HL-60/S4 (cell line): ENCODE data around the gene FAIM2.

Experiments
- in situ Hi-C: fragments of 300-500 bp; cut with MboI; formaldehyde crosslinking; loops from 2 replicates; pipeline ENCODE4 v1.14.3; 2022; ENCODE audit warnings: low sequenced_read_pairs

FAIM2 gene

GRCh38 chr12:49899921-49900320, 3.8 kb downstream of the FAIM2 start:
- in situ Hi-C loops = no loop called here

- in situ Hi-C loops = no loop called here
Measured at GRCh38 chr12:49899286-49899843, 4.3 kb downstream of the FAIM2 start.

- in situ Hi-C loops = no loop called here
Measured at GRCh38 chr12:49897276-49897675, 6.4 kb downstream of the FAIM2 start.

GRCh38 chr12:49895773-49896172, 7.9 kb downstream of the FAIM2 start:
- in situ Hi-C loops = no loop called here

GRCh38 chr12:49894751-49895148, 8.9 kb downstream of the FAIM2 start:
- in situ Hi-C loops = no loop called here

- in situ Hi-C loops = no loop called here
Measured at GRCh38 chr12:49893753-49894750, 9.6 kb downstream of the FAIM2 start.

- in situ Hi-C loops = no loop called here
Measured at GRCh38 chr12:49892732-49893317, 10.9 kb downstream of the FAIM2 start.

GRCh38 chr12:49892084-49892731, 11.5 kb downstream of the FAIM2 start:
- in situ Hi-C loops = no loop called here

GRCh38 chr12:49891476-49891875, 12.2 kb downstream of the FAIM2 start:
- in situ Hi-C loops = no loop called here

- in situ Hi-C loops = no loop called here
Measured at GRCh38 chr12:49891012-49891411, 12.7 kb downstream of the FAIM2 start.

- in situ Hi-C loops = no loop called here
Measured at GRCh38 chr12:49890096-49890461, 13.6 kb downstream of the FAIM2 start.

GRCh38 chr12:49889361-49890095, 14.2 kb downstream of the FAIM2 start:
- in situ Hi-C loops = no loop called here

GRCh38 chr12:49888461-49889151, 15.1 kb downstream of the FAIM2 start:
- in situ Hi-C loops = no loop called here

GRCh38 chr12:49887536-49888401, 15.9 kb downstream of the FAIM2 start:
- in situ Hi-C loops = no loop called here

- in situ Hi-C loops = no loop called here
Measured at GRCh38 chr12:49887091-49887490, 16.6 kb downstream of the FAIM2 start.

- in situ Hi-C loops = no loop called here
Measured at GRCh38 chr12:49885663-49886461, 17.8 kb downstream of the FAIM2 start.

- in situ Hi-C loops = no loop called here
Measured at GRCh38 chr12:49885118-49885517, 18.6 kb downstream of the FAIM2 start.

GRCh38 chr12:49882851-49883464, 20.7 kb downstream of the FAIM2 start:
- in situ Hi-C loops = no loop called here
